ENCODE results near the gene CUX1. TPM values are rescaled to one million over a fixed set of nuclear protein-coding genes. Genes with fewer than 3 reads are reported as not detected.

Gene CUX1
- total RNA-seq, 4 donors from 2014 or later: 42.8 to 59.0 (median 47.4) TPM

- TF ChIP-seq, protein P1, sequence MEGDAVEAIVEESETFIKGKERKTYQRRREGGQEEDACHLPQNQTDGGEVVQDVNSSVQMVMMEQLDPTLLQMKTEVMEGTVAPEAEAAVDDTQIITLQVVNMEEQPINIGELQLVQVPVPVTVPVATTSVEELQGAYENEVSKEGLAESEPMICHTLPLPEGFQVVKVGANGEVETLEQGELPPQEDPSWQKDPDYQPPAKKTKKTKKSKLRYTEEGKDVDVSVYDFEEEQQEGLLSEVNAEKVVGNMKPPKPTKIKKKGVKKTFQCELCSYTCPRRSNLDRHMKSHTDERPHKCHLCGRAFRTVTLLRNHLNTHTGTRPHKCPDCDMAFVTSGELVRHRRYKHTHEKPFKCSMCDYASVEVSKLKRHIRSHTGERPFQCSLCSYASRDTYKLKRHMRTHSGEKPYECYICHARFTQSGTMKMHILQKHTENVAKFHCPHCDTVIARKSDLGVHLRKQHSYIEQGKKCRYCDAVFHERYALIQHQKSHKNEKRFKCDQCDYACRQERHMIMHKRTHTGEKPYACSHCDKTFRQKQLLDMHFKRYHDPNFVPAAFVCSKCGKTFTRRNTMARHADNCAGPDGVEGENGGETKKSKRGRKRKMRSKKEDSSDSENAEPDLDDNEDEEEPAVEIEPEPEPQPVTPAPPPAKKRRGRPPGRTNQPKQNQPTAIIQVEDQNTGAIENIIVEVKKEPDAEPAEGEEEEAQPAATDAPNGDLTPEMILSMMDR (IDR thresholded peaks at IDR 0.05; ENCODE audit: low read depth): no peak
These were observed 110.0 kb downstream of the CUX1 start for GRCh38 chr7:101927389-101927788.

GRCh38 chr7:101927802-101928201 lies 110.4 kb downstream of the CUX1 start:
- TF ChIP-seq, protein P1 (IDR thresholded peaks at IDR 0.05; ENCODE audit: low read depth): no peak

GRCh38 chr7:101929256-101929655 lies 111.8 kb downstream of the CUX1 start:
- TF ChIP-seq, protein P1 (IDR thresholded peaks at IDR 0.05; ENCODE audit: low read depth): no peak

- TF ChIP-seq, protein P1 (IDR thresholded peaks at IDR 0.05; ENCODE audit: low read depth): no peak
These were observed 114.7 kb downstream of the CUX1 start for GRCh38 chr7:101932083-101932482.

DNA sequence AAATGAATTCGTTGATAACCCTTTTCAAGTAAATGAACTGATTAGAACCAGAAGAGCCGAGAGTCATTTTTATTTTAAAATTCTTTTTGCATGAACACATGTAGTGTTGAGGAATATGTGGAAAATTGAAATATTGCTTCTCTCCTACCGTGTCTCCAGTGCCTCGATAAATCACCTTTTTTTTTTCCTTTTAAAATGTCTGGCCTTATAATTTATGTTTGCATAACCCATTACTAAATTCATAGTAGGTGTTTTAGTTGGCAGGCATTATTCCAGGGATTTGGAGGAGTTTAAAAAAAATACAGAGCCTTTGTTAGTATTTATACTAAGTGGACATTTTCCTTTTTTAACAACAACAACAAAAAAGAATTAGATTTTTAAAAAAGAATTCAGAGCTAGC lies 115.6 kb downstream of the CUX1 start:
- TF ChIP-seq, protein P1 (IDR thresholded peaks at IDR 0.05; ENCODE audit: low read depth): no peak

DNA sequence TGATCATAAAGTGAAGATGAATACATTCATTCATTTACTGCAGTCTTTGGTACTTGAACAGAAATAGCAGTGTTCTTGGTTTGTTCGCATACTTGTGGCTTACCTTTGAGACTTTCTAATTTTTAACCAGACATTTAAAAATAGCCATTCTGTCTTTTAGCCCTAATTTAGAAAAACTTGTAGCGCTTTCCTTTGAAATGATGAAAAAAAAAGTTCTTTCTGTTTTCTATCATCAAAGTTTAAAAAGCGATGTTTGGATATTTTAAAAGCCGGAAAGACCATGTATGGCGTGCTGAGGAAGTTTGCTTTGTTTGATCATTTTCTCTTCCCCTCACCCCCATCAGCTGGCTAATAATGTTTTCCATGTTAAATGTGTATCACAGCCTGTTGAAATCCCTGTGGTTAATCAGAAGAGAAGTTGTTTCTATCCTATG lies 116.3 kb downstream of the CUX1 start:
- TF ChIP-seq, protein P1 (IDR thresholded peaks at IDR 0.05; ENCODE audit: low read depth): no peak

DNA sequence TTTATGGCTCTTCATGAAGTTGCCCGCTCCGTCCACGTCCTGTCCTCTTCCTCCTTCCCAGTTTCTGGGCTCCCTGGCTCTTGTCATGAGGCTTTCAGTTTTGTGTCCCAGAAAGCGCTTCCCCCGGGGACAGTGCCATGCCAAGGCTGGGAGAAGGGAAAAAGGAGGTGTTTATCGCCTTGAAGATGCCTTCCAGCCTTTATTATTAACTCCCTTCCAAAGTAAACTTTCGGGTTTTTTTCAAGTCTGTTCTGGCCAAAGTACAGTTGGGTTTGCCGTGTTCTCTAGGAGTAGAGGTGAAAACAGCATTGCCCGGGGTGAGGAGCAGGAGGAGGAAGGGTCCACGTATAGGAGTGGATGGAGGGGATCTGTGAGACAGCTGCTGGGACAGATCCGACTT lies 117.2 kb downstream of the CUX1 start:
- TF ChIP-seq, protein P1 (IDR thresholded peaks at IDR 0.05; ENCODE audit: low read depth): no peak

Measured in subcutaneous adipose tissue (tissue), 4 donors.